Right kidney (tissue), 1 donor: ENCODE data around the gene EIF2A.

Experiments
- DNase-seq: peaks from one replicate; pipeline ENCODE4 v3.0.0-alpha.2; 2016

Gene EIF2A

GRCh38 chr3:150635076-150635475 is 88.5 kb downstream of the EIF2A start:
- DNase-seq = no peak

GRCh38 chr3:150635526-150635925 is 88.9 kb downstream of the EIF2A start:
- DNase-seq = no peak
